Esophagus squamous epithelium (tissue), 4 donors: ENCODE results near the gene LAMA1.

Experiments used
- POLR2A ChIP-seq, 4 donors: fragments of 450-650 bp; IDR thresholded peaks; one replicate each; pipeline ENCODE4 v1.6.1; 2017; ENCODE audit warnings: antibody characterized with exemption in 4 of 4, mild to moderate bottlenecking in 4 of 4, moderate library complexity in 3 of 4
- TF ChIP-seq, protein P1 (sequence below), 6 experiments: fragments of 450-650 bp in 4 of 6; fragments of 200-600 bp in 2 of 6; sonication (generic) in 2 of 6; IDR thresholded peaks; one replicate each; pipeline ENCODE4 v1.5.1; 2016 to 2019; ENCODE audit warnings: antibody characterized with exemption in 6 of 6, mild to moderate bottlenecking in 4 of 6, moderate library complexity in 4 of 6

DNA sequence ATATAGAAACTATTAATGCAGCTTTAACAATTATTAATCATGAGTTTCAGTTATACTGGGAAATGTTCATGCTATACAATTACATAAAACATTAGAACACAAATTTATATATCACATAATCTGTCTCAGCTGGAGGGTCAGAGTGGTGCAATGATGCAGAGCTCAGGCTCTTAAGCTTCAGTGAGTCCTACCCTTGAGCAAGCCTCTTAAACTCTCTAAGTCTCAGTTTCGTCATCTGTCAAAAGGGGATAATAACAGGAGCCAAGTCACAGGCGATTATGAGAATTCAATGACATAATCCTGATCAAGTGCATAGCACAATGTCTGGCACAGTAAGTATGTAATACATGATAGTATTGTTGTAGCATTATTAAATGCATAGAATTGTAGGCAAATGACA lies 46.0 kb downstream of the LAMA1 start:
- no peak for TF ChIP-seq POLR2A (IDR thresholded peaks at IDR 0.05)
- TF ChIP-seq, protein P1, sequence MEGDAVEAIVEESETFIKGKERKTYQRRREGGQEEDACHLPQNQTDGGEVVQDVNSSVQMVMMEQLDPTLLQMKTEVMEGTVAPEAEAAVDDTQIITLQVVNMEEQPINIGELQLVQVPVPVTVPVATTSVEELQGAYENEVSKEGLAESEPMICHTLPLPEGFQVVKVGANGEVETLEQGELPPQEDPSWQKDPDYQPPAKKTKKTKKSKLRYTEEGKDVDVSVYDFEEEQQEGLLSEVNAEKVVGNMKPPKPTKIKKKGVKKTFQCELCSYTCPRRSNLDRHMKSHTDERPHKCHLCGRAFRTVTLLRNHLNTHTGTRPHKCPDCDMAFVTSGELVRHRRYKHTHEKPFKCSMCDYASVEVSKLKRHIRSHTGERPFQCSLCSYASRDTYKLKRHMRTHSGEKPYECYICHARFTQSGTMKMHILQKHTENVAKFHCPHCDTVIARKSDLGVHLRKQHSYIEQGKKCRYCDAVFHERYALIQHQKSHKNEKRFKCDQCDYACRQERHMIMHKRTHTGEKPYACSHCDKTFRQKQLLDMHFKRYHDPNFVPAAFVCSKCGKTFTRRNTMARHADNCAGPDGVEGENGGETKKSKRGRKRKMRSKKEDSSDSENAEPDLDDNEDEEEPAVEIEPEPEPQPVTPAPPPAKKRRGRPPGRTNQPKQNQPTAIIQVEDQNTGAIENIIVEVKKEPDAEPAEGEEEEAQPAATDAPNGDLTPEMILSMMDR (IDR thresholded peaks at IDR 0.05), result no peak
